Measurements from ENCODE around the gene PACSIN2.

DNA sequence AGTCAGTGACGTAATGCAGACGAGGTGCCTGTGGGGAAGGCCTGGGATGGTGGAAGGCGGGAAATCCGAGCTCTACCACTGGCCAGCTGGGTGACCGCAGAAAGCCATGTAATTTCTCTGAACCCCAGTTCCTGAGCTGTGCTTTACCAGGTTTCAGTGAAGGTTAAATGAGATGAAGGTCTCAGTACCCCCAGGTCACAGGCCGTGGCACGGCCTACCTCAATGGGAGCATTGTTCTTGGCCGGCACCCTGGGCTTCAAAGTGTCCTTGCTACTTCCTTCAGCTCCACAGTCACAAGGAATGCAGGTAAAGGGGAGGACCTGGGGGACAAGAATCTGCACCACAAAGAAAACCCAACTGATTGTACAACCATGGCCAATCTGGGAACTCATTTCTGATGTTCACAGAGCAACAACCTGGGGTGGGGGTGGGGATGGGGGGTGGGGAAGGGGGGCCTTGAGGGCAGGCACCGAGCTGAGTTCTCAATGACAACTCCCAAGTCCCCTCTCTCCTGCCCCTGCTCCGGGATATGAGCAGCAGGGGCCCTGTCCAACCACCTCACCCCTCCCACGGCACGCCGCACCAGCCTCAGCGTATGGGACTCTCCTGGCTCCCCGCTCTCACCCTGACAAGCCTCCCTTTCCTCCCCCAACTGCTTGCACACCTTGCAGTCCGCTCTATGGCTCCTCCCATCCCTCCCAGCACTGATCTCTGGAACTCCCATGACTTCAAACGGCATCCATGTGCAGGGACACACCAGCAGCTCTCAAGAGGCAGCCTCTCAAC, 98.8 kb downstream of the PACSIN2 start:
- TF ChIP-seq, protein P1, sequence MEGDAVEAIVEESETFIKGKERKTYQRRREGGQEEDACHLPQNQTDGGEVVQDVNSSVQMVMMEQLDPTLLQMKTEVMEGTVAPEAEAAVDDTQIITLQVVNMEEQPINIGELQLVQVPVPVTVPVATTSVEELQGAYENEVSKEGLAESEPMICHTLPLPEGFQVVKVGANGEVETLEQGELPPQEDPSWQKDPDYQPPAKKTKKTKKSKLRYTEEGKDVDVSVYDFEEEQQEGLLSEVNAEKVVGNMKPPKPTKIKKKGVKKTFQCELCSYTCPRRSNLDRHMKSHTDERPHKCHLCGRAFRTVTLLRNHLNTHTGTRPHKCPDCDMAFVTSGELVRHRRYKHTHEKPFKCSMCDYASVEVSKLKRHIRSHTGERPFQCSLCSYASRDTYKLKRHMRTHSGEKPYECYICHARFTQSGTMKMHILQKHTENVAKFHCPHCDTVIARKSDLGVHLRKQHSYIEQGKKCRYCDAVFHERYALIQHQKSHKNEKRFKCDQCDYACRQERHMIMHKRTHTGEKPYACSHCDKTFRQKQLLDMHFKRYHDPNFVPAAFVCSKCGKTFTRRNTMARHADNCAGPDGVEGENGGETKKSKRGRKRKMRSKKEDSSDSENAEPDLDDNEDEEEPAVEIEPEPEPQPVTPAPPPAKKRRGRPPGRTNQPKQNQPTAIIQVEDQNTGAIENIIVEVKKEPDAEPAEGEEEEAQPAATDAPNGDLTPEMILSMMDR (IDR thresholded peaks at IDR 0.05; ENCODE audit: insufficient read depth, low read length, poor library complexity, severe bottlenecking) = no peak
- TF ChIP-seq EZH2phosphoT487 (conservative IDR thresholded peaks at IDR 0.05; ENCODE audit: low read length) = no peak
